Left forelimb (tissue), 1 donor: Measurements from ENCODE around the gene IL22RA1.

Experiments used
- DNase-seq: peaks from one replicate; pipeline ENCODE4 v3.0.0-alpha.2; 2018; ENCODE audit warnings: low spot score

The IL22RA1 gene

GRCh38 chr1:24138476-24139221, 4.3 kb downstream of the IL22RA1 start:
- no peak for DNase-seq

- DNase-seq = no peak
These were observed 5.9 kb downstream of the IL22RA1 start for GRCh38 chr1:24136956-24137539.

GRCh38 chr1:24134376-24134775, 8.6 kb downstream of the IL22RA1 start:
- DNase-seq = no peak

- no peak for DNase-seq
These were observed 9.1 kb downstream of the IL22RA1 start for GRCh38 chr1:24133819-24134218.

- DNase-seq = no peak
These were observed 12.6 kb downstream of the IL22RA1 start for GRCh38 chr1:24130385-24130784.

GRCh38 chr1:24127801-24128363, 15.1 kb downstream of the IL22RA1 start:
- no peak for DNase-seq

- DNase-seq = no peak
These were observed 15.7 kb downstream of the IL22RA1 start for GRCh38 chr1:24127134-24127800.

- no peak for DNase-seq
These were observed 16.3 kb downstream of the IL22RA1 start for GRCh38 chr1:24126672-24127023.

GRCh38 chr1:24126018-24126671, 16.8 kb downstream of the IL22RA1 start:
- DNase-seq = no peak

GRCh38 chr1:24125456-24125855, 17.5 kb downstream of the IL22RA1 start:
- DNase-seq = no peak

- no peak for DNase-seq
These were observed 18.0 kb downstream of the IL22RA1 start for GRCh38 chr1:24124980-24125379.

GRCh38 chr1:24123611-24124010, 19.3 kb downstream of the IL22RA1 start:
- no peak for DNase-seq

- DNase-seq = no peak
These were observed 20.2 kb downstream of the IL22RA1 start for GRCh38 chr1:24122776-24123175.

- DNase-seq = no peak
These were observed 21.5 kb downstream of the IL22RA1 start for GRCh38 chr1:24121406-24121805.

- DNase-seq = no peak
These were observed 22.0 kb downstream of the IL22RA1 start for GRCh38 chr1:24120965-24121364.

- no peak for DNase-seq
These were observed 22.8 kb downstream of the IL22RA1 start for GRCh38 chr1:24119859-24120756.

GRCh38 chr1:24119489-24119858, 23.5 kb downstream of the IL22RA1 start:
- no peak for DNase-seq

GRCh38 chr1:24118410-24119242, 24.3 kb downstream of the IL22RA1 start:
- DNase-seq = no peak

- no peak for DNase-seq
These were observed 25.1 kb downstream of the IL22RA1 start for GRCh38 chr1:24117722-24118409.

- DNase-seq = no peak
These were observed 25.8 kb downstream of the IL22RA1 start for GRCh38 chr1:24117132-24117531.
